ENCODE measurements around the gene MMP24. TPM values are rescaled to one million over a fixed set of nuclear protein-coding genes. Genes with fewer than 3 reads are reported as not detected.

The MMP24 gene
- total RNA-seq, 1 experiment from 2014 or later, result 23.0 TPM

GRCh38 chr20:35264755-35265154 is 38.3 kb downstream of the MMP24 start:
- TF ChIP-seq CTCF (conservative IDR thresholded peaks at IDR 0.05), result peak; percentile 53; the same call in 2 of the 3 replicates
- no peaks in the 10 kb centered on the region for H3K9me3 ChIP-seq (ENCODE audit: control insufficient read depth, low read depth, low read length)
- H3K18ac ChIP-seq (ENCODE audit: insufficient read length, low read depth, low read length), result no peak overlapping the region
- no peaks in the 10 kb centered on the region for H3K27me3 ChIP-seq (ENCODE audit: insufficient read depth, low read length)
- no peak overlapping the region for H3K9ac ChIP-seq (ENCODE audit: extremely low read depth, insufficient read length, low read length)
- H2AK5ac ChIP-seq (ENCODE audit: insufficient read length, low read length), result no peak overlapping the region
- no peaks in the 10 kb centered on the region for H3K79me1 ChIP-seq (ENCODE audit: insufficient read depth, low read depth, low read length, poor library complexity, severe bottlenecking)
- H3K23me2 ChIP-seq (ENCODE audit: insufficient read length, low read depth, low read length, poor library complexity, severe bottlenecking), result no peaks in the 10 kb centered on the region
- H2BK120ac ChIP-seq (ENCODE audit: low read depth, low read length, poor library complexity, severe bottlenecking), result no peak overlapping the region
- H3K23ac ChIP-seq (ENCODE audit: insufficient read length, low read depth, low read length), result no peak overlapping the region
- no peak overlapping the region for H2AFZ ChIP-seq (ENCODE audit: low read length)
- H2BK12ac ChIP-seq (ENCODE audit: insufficient read length, low read depth, low read length), result peak overlapping the region; percentile 19
- H3K4ac ChIP-seq (ENCODE audit: low read depth, low read length), result no peak overlapping the region
- no peak overlapping the region for H2BK15ac ChIP-seq (ENCODE audit: low read depth, low read length)
- H4K8ac ChIP-seq (replicated peaks; ENCODE audit: insufficient read length, low read depth, low read length), result no peak overlapping the region
- no peaks in the 10 kb centered on the region for H4K20me1 ChIP-seq (ENCODE audit: control insufficient read depth, insufficient read depth, insufficient read length)
- no peaks in the 10 kb centered on the region for H3K9me3 Mint-ChIP-seq
- no peak overlapping the region for H3K56ac ChIP-seq (ENCODE audit: insufficient read length, low read depth, low read length)
- H3T11ph ChIP-seq (ENCODE audit: low read length), result no peak overlapping the region
- H3K36me3 Mint-ChIP-seq (ENCODE audit: insufficient read depth in 1 of 3, low read depth in 3 of 3), result peaks cover 0 to 42% (median 24%) of the 10 kb centered on the region in 3 experiments; a peak in 5 of 7 replicates
- no peak overlapping the region for H3K4me2 ChIP-seq (ENCODE audit: insufficient read depth, insufficient read length, low read length)
- H4K91ac ChIP-seq (ENCODE audit: insufficient read length, low read depth, low read length), result no peak overlapping the region
- WGBS (ENCODE audit: extremely low coverage, insufficient read length, low lambda C conversion rate), result no CpG with 5 or more reads among the region's 1 CpG
- no peak overlapping the region for H3K4me3 Mint-ChIP-seq
- H3K14ac ChIP-seq (ENCODE audit: insufficient read depth, low read length), result no peak overlapping the region
- no peak overlapping the region for H2BK20ac ChIP-seq (ENCODE audit: low read depth, low read length, poor library complexity, severe bottlenecking)
- H3K4me1 Mint-ChIP-seq, result peaks cover 60 to 61% of the 10 kb centered on the region in 2 experiments
- no peak overlapping the region for H3K27ac ChIP-seq (ENCODE audit: insufficient read length, low read depth, low read length)
- peak overlapping the region; percentile 92 to 96 (median 94); a peak in 6 of 7 replicates for H3K27ac Mint-ChIP-seq
- DNase-seq, result peak; percentile 87
- H3K27me3 Mint-ChIP-seq (ENCODE audit: low read depth), result no peaks in the 10 kb centered on the region; the same call in none of the 2 replicates
- H4K5ac ChIP-seq (ENCODE audit: insufficient read length, low read depth, low read length), result no peak overlapping the region
- H2BK5ac ChIP-seq (ENCODE audit: insufficient read length, low read length), result no peak overlapping the region
- H3K4me1 ChIP-seq (ENCODE audit: insufficient read depth, low read length), result peaks cover 11% of the 10 kb centered on the region; the same call in 1 of the 2 replicates
- H3K79me2 ChIP-seq (ENCODE audit: insufficient read depth, low read length), result no peaks in the 10 kb centered on the region
